ENCODE data around the gene PICK1. TPM values are rescaled to one million over a fixed set of nuclear protein-coding genes. Genes with fewer than 3 reads are reported as not detected.
A peak's percentile ranks its signal among the peaks of the same experiment; 100 is the strongest.

The PICK1 gene
- polyA plus RNA-seq, 4 donors: 23.0 to 44.9 (median 31.7) TPM

GRCh38 chr22:38086001-38086845 lies 29.0 kb downstream of the PICK1 start:
- no peak for DNase-seq (ENCODE audit: low read depth in 4 of 4, low spot score in 3 of 4)

- no peak for DNase-seq (ENCODE audit: low read depth in 4 of 4, low spot score in 3 of 4)
These were observed 29.7 kb downstream of the PICK1 start for GRCh38 chr22:38086942-38087341.

GRCh38 chr22:38087855-38088254 lies 30.7 kb downstream of the PICK1 start:
- no peak for DNase-seq (ENCODE audit: low read depth in 4 of 4, low spot score in 3 of 4)

GRCh38 chr22:38088629-38089473 lies 31.6 kb downstream of the PICK1 start:
- no peak for DNase-seq (ENCODE audit: low read depth in 4 of 4, low spot score in 3 of 4)

- no peak for DNase-seq (ENCODE audit: low read depth in 4 of 4, low spot score in 3 of 4)
These were observed 32.3 kb downstream of the PICK1 start for GRCh38 chr22:38089474-38089851.

GRCh38 chr22:38097058-38097457 lies 39.9 kb downstream of the PICK1 start:
- DNase-seq (ENCODE audit: low read depth in 4 of 4, low spot score in 3 of 4): no peak

- no peak for DNase-seq (ENCODE audit: low read depth in 4 of 4, low spot score in 3 of 4)
These were observed 40.6 kb downstream of the PICK1 start for GRCh38 chr22:38097557-38098409.

GRCh38 chr22:38098410-38099249 lies 41.4 kb downstream of the PICK1 start:
- no peak for DNase-seq (ENCODE audit: low read depth in 4 of 4, low spot score in 3 of 4)

GRCh38 chr22:38103641-38104040 lies 46.4 kb downstream of the PICK1 start:
- DNase-seq (ENCODE audit: low read depth in 4 of 4, low spot score in 3 of 4): no peak

- DNase-seq (ENCODE audit: low read depth in 4 of 4, low spot score in 3 of 4): no peak
These were observed 46.9 kb downstream of the PICK1 start for GRCh38 chr22:38104084-38104483.

GRCh38 chr22:38106814-38107578 lies 49.8 kb downstream of the PICK1 start:
- DNase-seq (ENCODE audit: low read depth in 4 of 4, low spot score in 3 of 4): no peak

- no peak for DNase-seq (ENCODE audit: low read depth in 4 of 4, low spot score in 3 of 4)
These were observed 50.7 kb downstream of the PICK1 start for GRCh38 chr22:38107692-38108515.

- no peak for DNase-seq (ENCODE audit: low read depth in 4 of 4, low spot score in 3 of 4)
These were observed 51.5 kb downstream of the PICK1 start for GRCh38 chr22:38108561-38109319.

- DNase-seq (ENCODE audit: low read depth in 4 of 4, low spot score in 3 of 4): no peak
These were observed 52.3 kb downstream of the PICK1 start for GRCh38 chr22:38109371-38110001.

- DNase-seq (ENCODE audit: low read depth in 4 of 4, low spot score in 3 of 4): peak in 3 of 4 donors; percentile 42 to 62 (median 60)
These were observed 53.0 kb downstream of the PICK1 start, which contains the start of gene BAIAP2L2 for GRCh38 chr22:38110008-38110862. Gene BAIAP2L2, minus strand, starts transcription at chr22:38110684. Its CDS starts 159 bp downstream, at chr22:38110525.
